ENCODE measurements around the gene DENND1A. TPM values are rescaled to one million over a fixed set of nuclear protein-coding genes. Genes with fewer than 3 reads are reported as not detected.

DENND1A gene
- total RNA-seq, 1 donor from 2014 or later, result 25.2 TPM

- H3K36me3 Mint-ChIP-seq (ENCODE audit: low read depth), result no peaks in the 10 kb centered on the region
- no peaks in the 10 kb centered on the region for H3K27me3 Mint-ChIP-seq
- ChIA-PET POLR2A (interaction anchor here (0.6 kb wide), 1 partner anchor 121 kb away, joined by 4 read pairs; no protein-coding TSS in a partner anchor), CTCF (no interaction called here)
- intact Hi-C loops (cut with micrococcal nuclease), result no loop called here
- no peaks in the 10 kb centered on the region for H3K9me3 Mint-ChIP-seq
- no peak for TF ChIP-seq CTCF (IDR thresholded peaks at IDR 0.05)
- H3K4me1 Mint-ChIP-seq, result peaks cover 22% of the 10 kb centered on the region
- no peak overlapping the region for H3K27ac Mint-ChIP-seq
- DNase-seq, result no peak
- H3K4me3 Mint-ChIP-seq, result no peak overlapping the region
- no peak for ATAC-seq (ENCODE audit: low read depth)
These were observed 572.8 kb downstream of the DENND1A start for GRCh38 chr9:123356851-123357742.

- ChIA-PET CTCF (interaction anchor here (0.9 kb wide), 1 partner anchor 30 kb away, joined by 3 read pairs; no protein-coding TSS in a partner anchor), POLR2A (no interaction called here)
- no peaks in the 10 kb centered on the region for H3K9me3 Mint-ChIP-seq
- intact Hi-C loops (cut with micrococcal nuclease), result loop anchor here (2.0 kb wide), 1 partner anchor 685 kb away; no protein-coding TSS in a partner anchor
- H3K36me3 Mint-ChIP-seq (ENCODE audit: low read depth), result no peaks in the 10 kb centered on the region
- no peaks in the 10 kb centered on the region for H3K27me3 Mint-ChIP-seq
- no peak for DNase-seq
- H3K4me3 Mint-ChIP-seq, result no peak within 1 kb of the TSS
- H3K27ac Mint-ChIP-seq, result no peak within 1 kb of the TSS
- ATAC-seq (ENCODE audit: low read depth), result no peak
- TF ChIP-seq CTCF (IDR thresholded peaks at IDR 0.05), result no peak
- peaks cover 22% of the 10 kb centered on the region for H3K4me1 Mint-ChIP-seq
These were observed 574.0 kb downstream of the DENND1A start, which contains the start of gene CRB2 for GRCh38 chr9:123355761-123356431. Gene CRB2 (plus strand): TSS chr9:123356197. CDS start chr9:123356261, 64 bp downstream.

GRCh38 chr9:123354806-123355508 lies 575.0 kb downstream of the DENND1A start:
- ATAC-seq (ENCODE audit: low read depth) (no peak), DNase-seq (no peak)
- Mint-ChIP-seq H3K27ac (no peak overlapping the region), H3K4me3 (no peak overlapping the region), H3K27me3 (no peaks in the 10 kb centered on the region), H3K36me3 (ENCODE audit: low read depth) (no peaks in the 10 kb centered on the region), H3K9me3 (no peaks in the 10 kb centered on the region), H3K4me1 (peaks cover 25% of the 10 kb centered on the region)
- TF ChIP-seq CTCF (IDR thresholded peaks at IDR 0.05), result no peak
- ChIA-PET POLR2A (interaction anchor here (0.7 kb wide), 1 partner anchor 223 kb away, joined by 3 read pairs; no protein-coding TSS in a partner anchor), CTCF (interaction anchor here (0.9 to 2.3 kb wide), 9 partner anchors 24 to 686 kb away, joined by 3 to 20 read pairs (median 3); no protein-coding TSS in a partner anchor)
- intact Hi-C loops (cut with micrococcal nuclease), result loop anchor here (1.0 to 2.0 kb wide), 2 partner anchors 30 to 686 kb away; no protein-coding TSS in a partner anchor

GRCh38 chr9:123353984-123354591 lies 575.8 kb downstream of the DENND1A start:
- no peaks in the 10 kb centered on the region for H3K27me3 Mint-ChIP-seq
- ChIA-PET CTCF (interaction anchor here (0.9 to 2.3 kb wide), 9 partner anchors 25 to 686 kb away, joined by 3 to 20 read pairs (median 4); no protein-coding TSS in a partner anchor), POLR2A (interaction anchor here (0.7 kb wide), 1 partner anchor 222 kb away, joined by 3 read pairs; no protein-coding TSS in a partner anchor)
- peak; percentile 26 for TF ChIP-seq CTCF (IDR thresholded peaks at IDR 0.05)
- ATAC-seq (ENCODE audit: low read depth) (peak; percentile 79), DNase-seq (peak; percentile 58)
- no peak overlapping the region for H3K27ac Mint-ChIP-seq
- no peaks in the 10 kb centered on the region for H3K9me3 Mint-ChIP-seq
- H3K4me1 Mint-ChIP-seq, result peaks cover 22% of the 10 kb centered on the region
- intact Hi-C loops (cut with micrococcal nuclease), result loop anchor here (1.0 to 2.0 kb wide), 2 partner anchors 31 to 687 kb away; no protein-coding TSS in a partner anchor
- H3K4me3 Mint-ChIP-seq, result no peak overlapping the region
- H3K36me3 Mint-ChIP-seq (ENCODE audit: low read depth), result no peaks in the 10 kb centered on the region

Measured in activated B cell treated with CpG ODN at 0.5 μM for 24 hours (primary cell).